Erythroblast (primary cell): ENCODE measurements around the gene GABBR2.

ENCODE experiments used
- DNase-seq, 2 experiments: peaks; one replicate each; lab custom pipeline; 2025; lab: John Stamatoyannopoulos, UW
- GATA1 ChIP-seq: IDR thresholded peaks from 2 replicates; pipeline ENCODE4 v1.6.1; 2011; ENCODE audit warnings: low read depth, mild to moderate bottlenecking, control low read depth, low read length, moderate library complexity
- POLR2A ChIP-seq: IDR thresholded peaks from 2 replicates; pipeline ENCODE4 v1.6.1; 2011; ENCODE audit warnings: mild to moderate bottlenecking, low read length

The GABBR2 gene

DNA sequence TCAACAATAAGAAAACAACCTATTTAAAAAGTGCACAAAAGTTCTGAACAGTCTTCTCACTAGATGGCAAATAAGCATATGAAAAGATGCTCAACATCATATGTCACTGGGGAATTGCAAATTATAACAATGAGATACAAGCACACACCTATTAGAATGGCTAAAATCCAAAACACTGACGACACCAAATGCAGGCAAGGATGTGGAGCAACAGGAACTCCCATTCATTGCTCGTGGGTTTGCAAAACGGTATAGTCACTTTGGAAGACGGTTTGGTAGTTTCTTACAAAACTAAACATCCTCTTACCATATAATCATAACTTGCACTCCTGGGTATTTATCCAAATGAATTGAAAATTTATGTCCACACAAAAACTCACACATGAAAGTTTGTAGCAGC is 352.4 kb downstream of the GABBR2 start:
- TF ChIP-seq POLR2A: no peak
- TF ChIP-seq GATA1: no peak
- DNase-seq: no peak

DNA sequence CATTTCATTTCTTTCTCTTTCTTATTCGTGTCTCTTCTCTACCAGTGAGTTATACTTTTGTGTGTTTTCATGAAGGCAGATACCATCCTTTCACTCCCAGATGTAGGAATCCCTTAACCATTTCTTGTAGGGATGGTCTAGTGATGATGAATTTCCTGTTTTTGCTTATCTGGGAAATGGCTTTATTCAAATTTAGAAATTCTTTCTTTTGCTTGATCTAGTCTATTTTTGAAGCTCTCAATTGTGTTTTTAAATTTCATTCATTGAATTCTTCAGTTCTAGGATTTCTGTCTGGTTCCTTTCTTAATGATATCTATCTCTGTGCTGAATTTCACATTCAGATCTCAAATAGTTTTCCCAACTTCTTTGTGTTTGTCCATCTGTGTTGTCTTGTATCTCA is 357.4 kb downstream of the GABBR2 start:
- no peak for TF ChIP-seq POLR2A
- no peak for DNase-seq

DNA sequence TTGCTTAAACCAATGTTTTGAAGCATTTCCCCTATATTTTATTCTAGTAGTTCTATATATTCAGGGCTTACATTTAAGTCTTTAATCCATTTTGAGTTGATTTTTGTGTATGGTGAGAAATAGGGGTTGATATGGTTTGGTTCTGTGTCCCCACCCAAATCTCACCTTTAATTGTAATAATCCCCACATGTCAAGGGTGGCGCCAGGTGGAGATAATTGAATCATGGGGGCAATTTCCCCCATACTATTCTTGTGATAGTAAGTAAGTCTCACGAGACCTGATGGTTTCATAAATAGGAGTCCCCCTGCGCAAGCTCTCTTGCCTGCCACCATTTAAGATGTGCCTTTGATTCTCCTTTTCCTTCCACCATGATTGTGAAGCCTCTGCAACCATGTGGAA is 361.1 kb downstream of the GABBR2 start:
- DNase-seq: no peak
- TF ChIP-seq POLR2A: no peak
- TF ChIP-seq GATA1: no peak

DNA sequence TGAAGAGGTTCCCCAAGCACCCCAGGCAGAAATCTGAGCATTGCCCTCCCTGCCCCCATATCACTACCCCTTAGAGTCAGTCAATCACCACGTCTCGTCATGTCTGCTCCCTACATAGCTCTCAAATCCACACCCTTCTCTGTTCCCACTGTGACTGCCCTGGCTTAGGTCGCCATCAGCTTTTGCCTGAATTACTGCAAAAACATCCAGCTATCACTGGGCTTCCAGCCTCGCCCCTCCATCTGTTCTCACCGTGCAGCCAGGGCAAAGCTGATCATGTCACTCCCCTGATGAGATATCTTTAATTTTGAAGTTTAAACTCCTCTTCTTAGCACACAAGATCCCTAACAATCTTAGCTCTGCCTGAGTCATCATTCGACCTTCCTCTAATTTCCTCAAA is 363.7 kb downstream of the GABBR2 start:
- no peak for TF ChIP-seq GATA1
- TF ChIP-seq POLR2A: no peak
- DNase-seq: no peak

DNA sequence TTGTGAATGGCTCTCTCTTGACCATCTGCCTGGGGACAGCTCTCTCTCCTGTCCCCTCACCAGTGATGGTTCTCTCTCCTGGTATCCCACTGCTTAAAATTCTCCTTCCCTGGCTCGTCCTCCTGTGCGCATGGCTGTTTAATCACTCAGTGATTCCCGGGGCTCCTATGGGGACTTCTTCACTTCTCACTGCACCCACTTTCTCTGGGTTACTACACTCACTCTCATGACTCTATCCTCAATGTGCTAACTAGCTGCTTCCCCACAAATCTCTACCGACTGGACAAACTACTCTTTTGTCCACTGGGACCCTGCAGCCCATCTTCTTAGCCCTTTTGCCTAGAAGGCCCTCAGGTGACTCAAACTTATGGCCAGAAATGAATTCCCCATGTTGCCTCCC is 364.2 kb downstream of the GABBR2 start:
- TF ChIP-seq GATA1 (no peak), POLR2A (no peak)

DNA sequence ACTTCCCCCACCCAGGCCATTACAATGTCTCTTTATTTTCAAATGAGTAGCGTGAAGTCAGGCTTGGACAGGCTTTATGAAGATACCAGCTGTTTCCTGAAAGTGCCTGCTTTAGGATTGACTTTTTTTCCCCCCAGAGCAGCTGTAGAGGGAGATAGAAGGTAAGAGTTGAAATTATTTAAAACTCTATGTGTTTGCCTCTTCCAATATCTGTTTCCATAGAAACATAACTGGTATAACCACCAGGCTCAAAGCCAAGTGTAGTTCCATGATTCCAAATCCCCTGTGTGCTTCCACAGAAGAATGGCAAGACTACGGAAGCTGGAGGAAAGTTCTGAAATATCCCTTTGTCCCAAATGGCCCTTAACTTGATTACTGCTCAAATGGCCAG is 365.9 kb downstream of the GABBR2 start:
- no peak for DNase-seq
- TF ChIP-seq POLR2A (no peak), GATA1 (no peak)

More for the DNA sequence above, 364.2 kb downstream of the GABBR2 start:
- no peak for DNase-seq

DNA sequence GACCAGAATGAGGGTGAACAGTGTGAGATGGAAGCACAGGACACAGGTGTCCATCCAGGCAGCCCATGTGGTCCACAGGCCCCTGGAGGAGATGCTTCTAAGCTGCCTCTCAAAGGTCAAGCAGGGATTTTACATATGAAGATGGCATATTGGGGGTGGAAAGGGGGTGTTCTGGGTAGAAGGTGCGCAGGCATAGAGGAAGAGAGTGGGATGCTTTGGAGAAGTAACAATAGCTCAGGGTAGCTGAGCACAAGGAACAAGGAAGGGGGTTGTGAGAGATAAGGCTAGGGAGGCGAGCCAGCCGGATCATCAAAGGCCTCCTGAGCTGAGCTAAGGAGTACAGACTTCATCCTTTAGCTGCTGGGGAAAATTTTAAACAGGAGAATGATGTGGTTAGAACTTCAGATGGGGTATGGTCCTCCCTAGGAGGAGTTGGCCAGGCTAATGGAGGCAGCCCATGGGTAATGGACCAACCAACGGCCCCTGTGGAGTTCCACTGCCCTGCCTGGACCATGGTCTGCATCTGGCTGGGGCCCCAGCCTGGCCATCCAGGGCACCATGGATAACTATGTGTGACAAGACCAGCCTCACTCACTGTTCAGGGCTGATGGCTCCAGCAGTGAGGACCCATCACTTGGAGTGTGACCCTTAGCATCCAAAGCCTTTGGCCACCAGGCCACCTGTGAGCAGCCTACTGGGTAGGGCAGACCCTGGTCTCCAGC is 366.5 kb downstream of the GABBR2 start:
- no peak for DNase-seq
- TF ChIP-seq POLR2A (no peak), GATA1 (no peak)

DNA sequence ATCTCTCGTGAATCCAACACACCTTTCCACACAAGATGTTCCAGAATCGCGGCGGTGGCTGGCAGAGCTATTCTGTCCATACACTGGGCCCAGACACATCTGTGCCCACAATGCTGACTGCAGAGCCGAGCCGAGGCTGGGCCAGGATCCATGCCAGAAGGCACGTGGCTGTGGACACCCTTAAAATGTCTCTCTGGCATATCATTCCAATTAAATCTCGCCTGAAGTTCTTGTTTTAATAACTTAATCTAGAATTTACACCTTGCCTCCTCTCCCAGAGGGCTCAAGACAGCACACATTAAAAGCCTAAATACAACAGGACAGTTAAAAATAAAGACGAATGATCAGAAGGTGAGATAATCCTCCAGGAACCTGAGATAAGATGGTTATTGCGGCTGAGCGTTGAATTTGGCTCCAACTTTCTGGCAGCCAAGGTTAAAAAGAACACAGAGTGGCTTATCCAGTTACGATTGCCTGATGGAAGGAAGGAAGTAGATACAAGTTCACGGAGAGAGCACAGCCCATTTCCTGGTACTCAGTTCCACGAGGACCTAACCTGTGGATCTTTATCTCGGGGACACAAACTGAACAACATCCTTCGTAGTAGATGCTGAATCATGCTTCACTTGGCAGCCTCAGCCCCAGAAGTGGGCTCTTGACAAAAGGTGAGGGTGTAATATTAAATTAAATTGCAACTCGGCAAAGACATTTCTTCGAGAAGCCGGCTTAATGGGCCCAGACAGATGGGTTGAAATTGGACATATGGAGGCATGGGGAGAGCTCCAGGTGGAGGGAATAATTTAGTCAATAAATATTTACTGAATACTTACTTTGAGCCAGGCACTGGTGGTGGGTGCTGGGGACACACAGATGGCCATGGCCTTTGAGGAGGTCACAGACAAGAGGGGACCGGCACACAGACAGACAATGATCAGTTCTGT is 367.3 kb downstream of the GABBR2 start:
- DNase-seq: no peak
- no peak for TF ChIP-seq GATA1
- no peak for TF ChIP-seq POLR2A

DNA sequence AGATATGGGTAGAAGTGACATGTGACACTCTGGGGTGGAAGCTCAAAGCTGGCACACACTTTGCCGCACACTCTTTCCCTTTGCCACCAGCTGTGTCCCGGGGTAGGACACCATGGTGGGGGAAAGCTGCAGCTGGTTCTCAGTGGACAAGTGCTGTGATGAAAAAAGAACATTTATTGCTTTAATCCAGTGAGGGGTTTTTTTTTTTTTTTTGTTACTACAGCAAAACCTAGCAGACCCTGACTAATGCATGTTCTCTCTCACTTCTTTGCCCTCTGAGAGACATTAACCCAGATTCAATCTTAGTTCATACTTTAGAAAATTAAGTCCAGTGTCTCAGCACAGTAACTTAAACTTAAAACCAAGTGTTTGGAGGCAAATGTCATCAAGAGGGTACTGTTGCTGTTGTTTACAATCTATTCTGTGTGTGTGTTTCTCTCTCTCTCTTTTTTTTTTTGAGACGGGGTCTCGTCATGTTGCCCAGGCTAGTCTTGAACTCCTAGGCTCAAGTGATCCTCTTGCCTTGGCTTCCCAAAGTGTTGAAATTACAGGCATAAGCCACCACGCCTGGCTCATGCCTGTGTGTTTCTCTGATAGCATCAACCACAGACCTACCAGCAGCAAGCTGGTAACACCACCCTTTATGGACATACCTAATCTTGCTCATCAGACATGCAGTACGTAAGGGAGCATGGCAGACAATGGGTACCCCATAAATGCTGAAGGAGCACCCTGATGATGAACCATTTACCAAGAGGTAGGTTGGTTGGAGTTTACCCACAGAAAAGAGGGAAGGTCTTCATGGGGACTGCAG is 368.5 kb downstream of the GABBR2 start:
- no peak for DNase-seq
- TF ChIP-seq POLR2A: no peak

DNA sequence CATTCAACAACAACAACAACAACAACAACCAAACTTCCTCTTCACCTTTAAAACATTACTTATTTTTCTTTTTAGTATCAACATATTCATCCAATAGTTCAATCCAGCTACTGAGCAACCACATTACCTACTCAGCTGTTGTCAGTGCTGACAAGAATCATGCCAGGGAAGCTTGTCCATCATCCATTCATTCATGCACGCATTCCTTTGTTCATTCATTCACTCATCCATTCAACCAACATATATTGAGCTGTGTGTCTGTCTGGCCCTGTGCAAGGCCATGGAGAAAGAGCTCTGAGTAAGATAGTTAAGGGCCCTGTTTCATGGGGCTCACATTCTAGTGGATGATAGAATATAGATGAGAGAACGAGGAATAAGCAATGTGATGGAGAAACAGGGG is 373.1 kb downstream of the GABBR2 start:
- no peak for DNase-seq

DNA sequence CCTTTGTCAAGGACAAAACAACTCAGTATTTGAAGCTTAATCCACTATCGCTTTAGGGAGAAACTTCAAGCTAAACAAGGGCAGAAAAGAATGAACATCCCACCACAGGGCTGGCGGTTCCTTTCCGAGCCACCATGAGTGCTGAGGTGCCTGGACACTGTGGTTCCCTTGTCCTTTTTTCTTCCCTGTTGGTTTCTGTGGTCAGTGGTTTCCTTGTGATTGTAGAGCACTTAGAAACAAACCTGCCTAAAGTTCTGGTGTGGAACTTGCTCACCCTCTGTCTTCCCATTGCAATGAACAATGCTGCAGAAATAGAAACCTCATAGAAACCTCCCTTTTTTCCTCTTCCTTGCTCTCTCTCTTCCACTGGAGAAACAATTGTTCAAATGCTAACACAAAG is 373.9 kb downstream of the GABBR2 start:
- no peak for DNase-seq
- TF ChIP-seq GATA1 (no peak), POLR2A (no peak)

More for the DNA sequence above, 373.1 kb downstream of the GABBR2 start:
- TF ChIP-seq GATA1: no peak

DNA sequence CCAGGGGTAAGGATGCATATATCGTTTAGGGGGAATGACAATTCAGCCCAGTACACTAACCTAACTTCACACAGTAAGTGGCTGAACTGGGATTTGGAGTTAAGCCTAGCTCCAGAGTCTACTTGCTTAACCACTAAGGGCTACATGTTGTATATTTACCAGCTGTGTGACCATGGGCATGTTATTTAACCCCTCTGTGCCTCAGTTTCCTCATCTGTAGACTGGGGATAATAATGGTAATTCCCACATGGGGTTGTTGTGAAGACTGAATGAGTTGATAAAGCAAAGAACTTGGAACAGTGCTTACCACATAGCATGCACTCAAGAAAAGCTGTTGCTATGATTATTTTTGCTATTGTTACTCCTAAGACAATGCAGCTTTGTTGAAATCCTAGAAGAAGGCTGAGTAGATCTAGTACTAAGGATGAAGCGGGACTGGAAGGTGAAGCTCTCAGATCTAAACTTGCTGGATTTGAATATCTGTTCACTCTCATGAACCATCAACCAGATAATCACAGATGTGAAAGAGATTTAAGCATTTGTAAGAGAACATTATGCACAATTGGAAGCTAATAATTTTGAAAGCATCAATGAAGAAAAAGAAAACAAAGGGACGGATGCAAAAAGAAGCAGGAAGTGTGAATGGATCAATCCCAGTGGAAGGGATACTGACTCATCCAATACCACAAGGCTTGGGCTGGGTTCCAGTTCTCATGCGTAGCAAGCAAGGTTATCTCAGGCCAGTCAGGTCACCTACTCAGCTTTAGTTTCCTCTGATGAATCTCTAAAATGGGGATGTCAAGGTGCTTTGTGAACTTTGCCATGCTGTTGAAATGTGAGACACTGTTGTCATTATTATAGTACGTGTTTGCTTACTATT is 374.8 kb downstream of the GABBR2 start:
- no peak for TF ChIP-seq GATA1
- no peak for TF ChIP-seq POLR2A
- no peak for DNase-seq

DNA sequence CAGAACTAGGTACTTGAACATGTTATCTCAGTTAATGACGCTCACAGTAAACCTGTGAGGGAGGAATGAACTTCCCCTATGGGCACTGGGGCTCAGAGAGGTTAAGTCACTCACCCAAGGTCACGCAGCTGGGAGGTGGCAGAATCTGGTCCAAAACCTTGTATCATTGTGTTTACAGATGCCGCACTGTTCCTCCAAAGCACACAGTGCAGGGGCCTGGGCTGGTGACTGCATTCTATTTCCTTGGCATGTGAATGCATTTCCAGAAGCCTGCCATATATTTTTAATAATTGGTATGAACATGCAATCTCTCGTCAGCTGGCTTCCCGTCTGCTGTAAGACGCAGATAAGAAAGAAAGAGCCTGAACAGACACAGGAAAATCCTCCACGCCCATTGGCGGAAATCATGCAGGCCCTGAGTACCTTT is 376.3 kb downstream of the GABBR2 start:
- peak; percentile 25 to 37 for DNase-seq
- TF ChIP-seq GATA1: no peak
- TF ChIP-seq POLR2A: no peak
